Activated CD4-positive, alpha-beta memory T cell treated with anti-CD3 and anti-CD28 coated beads for 36 hours (primary cell): ENCODE measurements around the gene TCF3. TPM values are rescaled to one million over a fixed set of nuclear protein-coding genes. Genes with fewer than 3 reads are reported as not detected.
"Not testable (repeated sequence)": the region's sequence is repeated elsewhere in the genome, so short reads cannot be mapped to it uniquely, and the experiment has no call there.

Source experiments
- CTCF ChIA-PET: fragments of 350-600 bp; sonication (Branson Sonifier 250); formaldehyde crosslinking; loops from one replicate; lab custom pipeline; 2021; ENCODE audit warnings: antibody characterized with exemption, inconsistent platforms; lab: Charles Lee
- POLR2A ChIA-PET: fragments of 350-600 bp; sonication (Branson Sonifier 250); formaldehyde crosslinking; loops from one replicate; lab custom pipeline; 2021; ENCODE audit warnings: antibody characterized with exemption; lab: Charles Lee
- DNase-seq: peaks from one replicate; pipeline ENCODE4 v3.0.0-alpha.2; 2020
- H3K27ac Mint-ChIP-seq: one replicate; pipeline ENCODE4 v1.8.0; 2021; ENCODE audit warnings: mixed read lengths
- H3K27me3 Mint-ChIP-seq: one replicate; pipeline ENCODE4 v1.8.0; 2021; ENCODE audit warnings: mixed read lengths
- H3K36me3 Mint-ChIP-seq: one replicate; pipeline ENCODE4 v1.8.0; 2021; ENCODE audit warnings: mixed read lengths
- H3K4me1 Mint-ChIP-seq: one replicate; pipeline ENCODE4 v1.8.0; 2021; ENCODE audit warnings: low read depth, mixed read lengths
- H3K4me3 Mint-ChIP-seq: one replicate; pipeline ENCODE4 v1.8.0; 2021; ENCODE audit warnings: mild to moderate bottlenecking, mixed read lengths
- H3K9me3 Mint-ChIP-seq: one replicate; pipeline ENCODE4 v1.8.0; 2021; ENCODE audit warnings: mixed read lengths
- intact Hi-C: fragments of 100-400 bp; cut with micrococcal nuclease; formaldehyde crosslinking; loops from one replicate; pipeline ENCODE4 v1.15.1; 2023
- total RNA-seq, 2 experiments: library from RNA; stranded (reverse); gene quantifications; one replicate each; pipeline ENCODE4 v1.2.3, GENCODE V29; 2021

The TCF3 gene
- total RNA-seq, 2 experiments from 2014 or later: 88.9 to 95.5 TPM

- H3K9me3 Mint-ChIP-seq: no peaks in the 10 kb centered on the region
- intact Hi-C loops: no loop called here
- POLR2A ChIA-PET: interaction anchor here (0.6 kb wide), 1 partner anchor 56 kb away, joined by 4 read pairs; the partner anchor contains the start of gene MBD3
- no peaks in the 10 kb centered on the region for H3K27me3 Mint-ChIP-seq
- peaks cover 13% of the 10 kb centered on the region for H3K36me3 Mint-ChIP-seq
- DNase-seq: peak; percentile 45
- H3K27ac Mint-ChIP-seq: no peak overlapping the region
- CTCF ChIA-PET: interaction anchor here (0.6 to 6.5 kb wide), 3 partner anchors 22 to 72 kb away, joined by 3 to 32 read pairs (median 3); no protein-coding TSS in a partner anchor
- no peak overlapping the region for H3K4me3 Mint-ChIP-seq
- H3K4me1 Mint-ChIP-seq: peaks cover 29% of the 10 kb centered on the region
These were observed 3.4 kb downstream of the TCF3 start for GRCh38 chr19:1648920-1649541.

DNA sequence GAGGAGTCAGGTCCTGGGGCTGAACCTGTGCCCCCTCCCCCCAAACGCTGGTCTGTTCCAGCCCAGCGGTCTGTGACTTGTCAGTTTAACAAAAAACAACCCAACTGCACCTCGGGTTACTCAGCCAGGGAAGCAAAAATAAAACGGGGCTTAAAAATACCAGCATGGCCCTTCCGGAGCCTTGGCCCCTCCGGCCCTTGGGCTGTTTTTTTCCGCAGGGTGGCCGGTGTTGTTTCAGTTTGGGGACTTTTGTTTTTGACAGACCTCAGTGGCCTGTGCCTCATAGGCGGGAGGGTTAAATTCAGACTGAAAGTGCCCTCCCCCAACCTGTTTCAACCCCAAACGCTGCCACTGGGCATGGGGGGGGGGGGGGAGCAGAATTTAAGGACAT, 4.0 kb downstream of the TCF3 start:
- no peak for DNase-seq
- Mint-ChIP-seq H3K27ac (no peak overlapping the region), H3K27me3 (no peaks in the 10 kb centered on the region), H3K4me1 (peaks cover 29% of the 10 kb centered on the region), H3K4me3 (no peak overlapping the region), H3K9me3 (no peaks in the 10 kb centered on the region), H3K36me3 (peaks cover 14% of the 10 kb centered on the region)
- POLR2A ChIA-PET: interaction anchor here (0.6 kb wide), 1 partner anchor 56 kb away, joined by 4 read pairs; the partner anchor contains the start of gene MBD3
- intact Hi-C loops: no loop called here
- CTCF ChIA-PET: interaction anchor here (0.6 to 6.5 kb wide), 3 partner anchors 23 to 72 kb away, joined by 3 to 32 read pairs (median 3); no protein-coding TSS in a partner anchor

- Mint-ChIP-seq H3K27ac (no peak overlapping the region), H3K27me3 (no peaks in the 10 kb centered on the region), H3K36me3 (peaks cover 15% of the 10 kb centered on the region), H3K4me3 (no peak overlapping the region), H3K4me1 (peaks cover 27% of the 10 kb centered on the region), H3K9me3 (no peaks in the 10 kb centered on the region)
- intact Hi-C loops: no loop called here
- no peak for DNase-seq
- CTCF ChIA-PET: no interaction called here
- POLR2A ChIA-PET: no interaction called here
These were observed 4.6 kb downstream of the TCF3 start for GRCh38 chr19:1647501-1648458.

- H3K36me3 Mint-ChIP-seq: peaks cover 15% of the 10 kb centered on the region
- no peak for DNase-seq
- H3K4me3 Mint-ChIP-seq: no peak overlapping the region
- peaks cover 27% of the 10 kb centered on the region for H3K4me1 Mint-ChIP-seq
- intact Hi-C loops: no loop called here
- ChIA-PET CTCF (no interaction called here), POLR2A (no interaction called here)
- no peaks in the 10 kb centered on the region for H3K9me3 Mint-ChIP-seq
- H3K27me3 Mint-ChIP-seq: no peaks in the 10 kb centered on the region
- H3K27ac Mint-ChIP-seq: no peak overlapping the region
These were observed 5.6 kb downstream of the TCF3 start for GRCh38 chr19:1646659-1647453.

DNA sequence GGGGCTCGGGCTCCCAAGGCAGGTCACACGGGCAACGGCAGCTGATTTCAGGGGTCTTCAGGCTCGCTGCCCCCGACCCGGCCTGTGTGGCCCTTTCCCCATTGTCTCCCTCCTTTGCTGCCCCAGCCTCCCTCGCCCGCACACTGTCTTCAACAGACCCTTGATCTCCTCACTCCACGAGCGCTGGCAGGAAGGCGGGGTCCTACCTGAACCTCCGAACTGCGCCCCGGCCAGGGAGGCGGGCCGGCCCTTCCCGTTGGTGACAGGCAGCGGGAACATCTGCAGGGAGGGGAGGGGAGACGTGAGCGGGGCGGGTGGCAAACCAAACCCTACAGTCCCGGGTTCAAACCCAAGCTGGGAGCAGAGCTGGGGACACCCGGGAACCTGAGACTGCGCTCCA, 6.3 kb downstream of the TCF3 start:
- ChIA-PET POLR2A (no interaction called here), CTCF (no interaction called here)
- intact Hi-C loops: no loop called here
- no peak overlapping the region for H3K4me3 Mint-ChIP-seq
- H3K36me3 Mint-ChIP-seq: peaks cover 16% of the 10 kb centered on the region
- no peak for DNase-seq
- no peaks in the 10 kb centered on the region for H3K9me3 Mint-ChIP-seq
- H3K27ac Mint-ChIP-seq: no peak overlapping the region
- peaks cover 25% of the 10 kb centered on the region for H3K4me1 Mint-ChIP-seq
- no peaks in the 10 kb centered on the region for H3K27me3 Mint-ChIP-seq

- intact Hi-C loops: no loop called here
- Mint-ChIP-seq H3K4me3 (no peak overlapping the region), H3K27me3 (no peaks in the 10 kb centered on the region), H3K27ac (no peak overlapping the region), H3K4me1 (peaks cover 17% of the 10 kb centered on the region), H3K36me3 (peaks cover 15% of the 10 kb centered on the region), H3K9me3 (no peaks in the 10 kb centered on the region)
- no peak for DNase-seq
- POLR2A ChIA-PET: no interaction called here
- CTCF ChIA-PET: no interaction called here
These were observed 7.1 kb downstream of the TCF3 start for GRCh38 chr19:1645299-1645698.

- ChIA-PET POLR2A (no interaction called here), CTCF (no interaction called here)
- no peak overlapping the region for H3K27ac Mint-ChIP-seq
- H3K9me3 Mint-ChIP-seq: no peaks in the 10 kb centered on the region
- no peaks in the 10 kb centered on the region for H3K27me3 Mint-ChIP-seq
- DNase-seq: no peak
- H3K4me3 Mint-ChIP-seq: no peak overlapping the region
- intact Hi-C loops: no loop called here
- peaks cover 5% of the 10 kb centered on the region for H3K4me1 Mint-ChIP-seq
- H3K36me3 Mint-ChIP-seq: peaks cover 18% of the 10 kb centered on the region
These were observed 8.3 kb downstream of the TCF3 start for GRCh38 chr19:1644070-1644469.

- intact Hi-C loops, H3K9me3 Mint-ChIP-seq, POLR2A ChIA-PET, H3K27ac Mint-ChIP-seq, H3K4me3 Mint-ChIP-seq, CTCF ChIA-PET, DNase-seq, H3K4me1 Mint-ChIP-seq, H3K27me3 Mint-ChIP-seq: not testable (repeated sequence)
- H3K36me3 Mint-ChIP-seq: peaks cover 22% of the 10 kb centered on the region
These were observed 11.4 kb downstream of the TCF3 start for GRCh38 chr19:1640893-1641448.

- Mint-ChIP-seq H3K27me3 (no peaks in the 10 kb centered on the region), H3K4me3 (no peak overlapping the region), H3K4me1 (no peaks in the 10 kb centered on the region), H3K27ac (no peak overlapping the region), H3K9me3 (no peaks in the 10 kb centered on the region), H3K36me3 (peaks cover 21% of the 10 kb centered on the region)
- ChIA-PET CTCF (no interaction called here), POLR2A (no interaction called here)
- intact Hi-C loops: no loop called here
- no peak for DNase-seq
These were observed 15.8 kb downstream of the TCF3 start for GRCh38 chr19:1636325-1637236.

- Mint-ChIP-seq H3K36me3 (peaks cover 19% of the 10 kb centered on the region), H3K9me3 (no peaks in the 10 kb centered on the region), H3K27me3 (no peaks in the 10 kb centered on the region), H3K27ac (no peak overlapping the region), H3K4me1 (no peaks in the 10 kb centered on the region), H3K4me3 (no peak overlapping the region)
- ChIA-PET POLR2A (no interaction called here), CTCF (interaction anchor here (0.8 kb wide), 1 partner anchor 37 kb away, joined by 4 read pairs; no protein-coding TSS in a partner anchor)
- intact Hi-C loops: no loop called here
- no peak for DNase-seq
These were observed 17.5 kb downstream of the TCF3 start for GRCh38 chr19:1634938-1635243.
